Nephron progenitor cell (in vitro differentiated cells): ENCODE measurements around the gene SPP2.

Source experiments
- DNase-seq: peaks from one replicate; pipeline ENCODE4 v3.0.0; 2021
- H3K27ac Mint-ChIP-seq: 2 replicates; pipeline ENCODE4 v1.8.0; 2021; ENCODE audit warnings: mild to moderate bottlenecking, moderate library complexity, mixed read lengths
- H3K27me3 Mint-ChIP-seq: 2 replicates; pipeline ENCODE4 v1.8.0; 2021; ENCODE audit warnings: mild to moderate bottlenecking, low read depth, mixed read lengths; ENCODE audit not compliant: poor library complexity
- H3K36me3 Mint-ChIP-seq: 2 replicates; pipeline ENCODE4 v1.8.0; 2021; ENCODE audit warnings: low read depth, mixed read lengths
- H3K4me1 Mint-ChIP-seq: 2 replicates; pipeline ENCODE4 v1.8.0; 2021; ENCODE audit warnings: mixed read lengths
- H3K4me3 Mint-ChIP-seq: 2 replicates; pipeline ENCODE4 v1.8.0; 2021; ENCODE audit warnings: mild to moderate bottlenecking, moderate library complexity, mixed read lengths
- H3K9me3 Mint-ChIP-seq: 2 replicates; pipeline ENCODE4 v1.8.0; 2021; ENCODE audit warnings: mild to moderate bottlenecking, moderate library complexity, mixed read lengths
- CTCF ChIP-seq: fragments of 200-600 bp; sonication (generic); IDR thresholded peaks from 2 replicates; pipeline ENCODE4 v1.5.0; 2021; ENCODE audit warnings: antibody characterized with exemption

Gene SPP2

GRCh38 chr2:234096164-234096563 lies 45.7 kb downstream of the SPP2 start:
- no peaks in the 10 kb centered on the region for H3K9me3 Mint-ChIP-seq
- no peak overlapping the region for H3K27ac Mint-ChIP-seq
- peaks cover 13% of the 10 kb centered on the region for H3K27me3 Mint-ChIP-seq
- DNase-seq = no peak
- no peak overlapping the region for H3K4me3 Mint-ChIP-seq
- no peaks in the 10 kb centered on the region for H3K36me3 Mint-ChIP-seq
- TF ChIP-seq CTCF = no peak
- H3K4me1 Mint-ChIP-seq = peaks cover 27% of the 10 kb centered on the region

- Mint-ChIP-seq H3K4me1 (peaks cover 15% of the 10 kb centered on the region), H3K36me3 (no peaks in the 10 kb centered on the region), H3K4me3 (no peak overlapping the region), H3K27ac (no peak overlapping the region), H3K27me3 (peaks cover 3% of the 10 kb centered on the region), H3K9me3 (no peaks in the 10 kb centered on the region)
- DNase-seq = no peak
- no peak for TF ChIP-seq CTCF
Measured at GRCh38 chr2:234098681-234099080, 48.2 kb downstream of the SPP2 start.

GRCh38 chr2:234099266-234099665 lies 48.8 kb downstream of the SPP2 start:
- TF ChIP-seq CTCF = no peak
- Mint-ChIP-seq H3K9me3 (no peaks in the 10 kb centered on the region), H3K36me3 (no peaks in the 10 kb centered on the region), H3K27ac (no peak overlapping the region), H3K27me3 (peaks cover 3% of the 10 kb centered on the region), H3K4me3 (no peak overlapping the region), H3K4me1 (peaks cover 15% of the 10 kb centered on the region)
- DNase-seq = no peak

- H3K36me3 Mint-ChIP-seq = no peaks in the 10 kb centered on the region
- TF ChIP-seq CTCF = no peak
- H3K27me3 Mint-ChIP-seq = peaks cover 3% of the 10 kb centered on the region
- DNase-seq = no peak
- no peak overlapping the region for H3K4me3 Mint-ChIP-seq
- no peaks in the 10 kb centered on the region for H3K9me3 Mint-ChIP-seq
- H3K27ac Mint-ChIP-seq = no peak overlapping the region
- peaks cover 15% of the 10 kb centered on the region for H3K4me1 Mint-ChIP-seq
Measured at GRCh38 chr2:234100686-234101085, 50.2 kb downstream of the SPP2 start.

- no peak for DNase-seq
- peaks cover 15% of the 10 kb centered on the region for H3K4me1 Mint-ChIP-seq
- H3K9me3 Mint-ChIP-seq = no peaks in the 10 kb centered on the region
- H3K27me3 Mint-ChIP-seq = peaks cover 7% of the 10 kb centered on the region
- H3K4me3 Mint-ChIP-seq = no peak overlapping the region
- TF ChIP-seq CTCF = no peak
- H3K27ac Mint-ChIP-seq = no peak overlapping the region
- no peaks in the 10 kb centered on the region for H3K36me3 Mint-ChIP-seq
Measured at GRCh38 chr2:234102112-234102511, 51.6 kb downstream of the SPP2 start.

- H3K4me1 Mint-ChIP-seq = no peaks in the 10 kb centered on the region
- H3K9me3 Mint-ChIP-seq = peaks cover 4% of the 10 kb centered on the region
- H3K36me3 Mint-ChIP-seq = no peaks in the 10 kb centered on the region
- no peak overlapping the region for H3K4me3 Mint-ChIP-seq
- peaks cover 12% of the 10 kb centered on the region for H3K27me3 Mint-ChIP-seq
- no peak overlapping the region for H3K27ac Mint-ChIP-seq
- DNase-seq = no peak
- no peak for TF ChIP-seq CTCF
Measured at GRCh38 chr2:234107861-234108260, 57.4 kb downstream of the SPP2 start.
